ENCODE data around the gene IKBKG.

DNA sequence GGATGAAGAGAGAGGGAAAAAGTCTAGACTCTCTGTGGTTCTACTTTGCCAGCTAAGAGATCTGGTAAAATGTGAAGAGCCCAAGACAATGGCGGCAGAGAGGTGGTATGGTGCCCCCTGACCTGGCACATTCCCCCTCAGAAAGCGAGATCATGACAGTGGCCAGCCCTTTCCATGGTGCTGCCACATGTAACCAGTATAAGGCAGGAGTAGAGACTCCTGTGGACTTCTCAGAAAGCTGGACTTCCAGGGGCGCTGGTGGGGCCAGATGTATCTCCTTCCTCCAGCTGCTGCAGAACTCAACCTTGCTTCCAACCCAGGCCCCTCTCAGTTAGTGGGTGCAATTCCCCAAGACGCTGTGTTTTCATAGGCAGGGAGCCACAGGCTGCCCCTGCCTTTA, 47.1 kb downstream of the IKBKG start:
- TF ChIP-seq, protein P1, sequence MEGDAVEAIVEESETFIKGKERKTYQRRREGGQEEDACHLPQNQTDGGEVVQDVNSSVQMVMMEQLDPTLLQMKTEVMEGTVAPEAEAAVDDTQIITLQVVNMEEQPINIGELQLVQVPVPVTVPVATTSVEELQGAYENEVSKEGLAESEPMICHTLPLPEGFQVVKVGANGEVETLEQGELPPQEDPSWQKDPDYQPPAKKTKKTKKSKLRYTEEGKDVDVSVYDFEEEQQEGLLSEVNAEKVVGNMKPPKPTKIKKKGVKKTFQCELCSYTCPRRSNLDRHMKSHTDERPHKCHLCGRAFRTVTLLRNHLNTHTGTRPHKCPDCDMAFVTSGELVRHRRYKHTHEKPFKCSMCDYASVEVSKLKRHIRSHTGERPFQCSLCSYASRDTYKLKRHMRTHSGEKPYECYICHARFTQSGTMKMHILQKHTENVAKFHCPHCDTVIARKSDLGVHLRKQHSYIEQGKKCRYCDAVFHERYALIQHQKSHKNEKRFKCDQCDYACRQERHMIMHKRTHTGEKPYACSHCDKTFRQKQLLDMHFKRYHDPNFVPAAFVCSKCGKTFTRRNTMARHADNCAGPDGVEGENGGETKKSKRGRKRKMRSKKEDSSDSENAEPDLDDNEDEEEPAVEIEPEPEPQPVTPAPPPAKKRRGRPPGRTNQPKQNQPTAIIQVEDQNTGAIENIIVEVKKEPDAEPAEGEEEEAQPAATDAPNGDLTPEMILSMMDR (IDR thresholded peaks at IDR 0.05): no peak
- no peak for TF ChIP-seq POLR2A (IDR thresholded peaks at IDR 0.05)
